GM21526 (cell line): ENCODE measurements around the gene SLC35E2B.
"Not testable (repeated sequence)": the region's sequence is repeated elsewhere in the genome, so short reads cannot be mapped to it uniquely, and the experiment has no call there.

Experiments
- ATAC-seq: cut with Tn5 transposase; IDR thresholded peaks from one replicate; pipeline ENCODE4 v1.9.1; 2021; ENCODE audit warnings: moderate library complexity; ENCODE audit not compliant: unreplicated experiment, low FRiP score

SLC35E2B gene

DNA sequence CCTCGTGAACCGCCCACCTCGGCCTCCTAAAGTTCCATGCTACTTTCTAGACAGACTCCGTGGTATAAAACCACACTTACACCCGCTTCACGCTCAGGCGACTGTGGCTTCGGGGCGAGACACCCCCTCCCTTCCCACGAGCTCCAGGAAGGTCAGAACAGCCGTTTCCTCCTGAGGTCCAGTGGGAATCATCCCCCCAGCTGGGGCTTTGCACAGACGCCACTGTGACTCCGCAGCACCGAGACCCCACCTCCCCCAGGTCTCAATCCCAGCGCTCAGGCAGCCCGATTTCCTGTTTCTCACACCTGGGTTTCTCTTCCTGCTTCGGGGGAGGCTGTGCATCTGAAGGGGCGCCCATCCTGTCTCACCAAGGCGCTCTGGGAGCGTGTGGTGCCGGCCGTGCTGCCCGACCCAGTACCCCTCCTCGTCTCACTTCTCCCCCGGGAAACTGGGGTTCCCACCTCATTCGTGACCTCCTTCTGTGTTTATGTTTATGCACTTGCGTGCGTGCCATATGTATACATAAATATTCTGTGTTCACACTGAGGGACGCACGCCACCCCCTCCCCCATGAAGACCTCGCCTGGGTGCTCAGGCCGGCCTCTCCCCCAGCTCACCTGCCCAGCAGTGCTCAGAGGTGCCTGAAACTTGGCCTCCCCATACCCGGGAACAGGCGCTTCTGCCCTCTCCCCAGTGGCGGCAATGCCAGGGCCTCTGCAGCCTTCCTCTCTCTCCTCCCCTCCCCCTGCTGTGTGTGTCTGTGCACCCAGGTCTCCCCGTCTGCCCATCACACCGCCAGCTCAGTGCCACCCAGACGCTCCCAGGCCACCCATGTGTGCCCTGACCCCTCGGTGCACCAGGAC is 14.6 kb downstream of the SLC35E2B start:
- peak; percentile 57 for ATAC-seq

DNA sequence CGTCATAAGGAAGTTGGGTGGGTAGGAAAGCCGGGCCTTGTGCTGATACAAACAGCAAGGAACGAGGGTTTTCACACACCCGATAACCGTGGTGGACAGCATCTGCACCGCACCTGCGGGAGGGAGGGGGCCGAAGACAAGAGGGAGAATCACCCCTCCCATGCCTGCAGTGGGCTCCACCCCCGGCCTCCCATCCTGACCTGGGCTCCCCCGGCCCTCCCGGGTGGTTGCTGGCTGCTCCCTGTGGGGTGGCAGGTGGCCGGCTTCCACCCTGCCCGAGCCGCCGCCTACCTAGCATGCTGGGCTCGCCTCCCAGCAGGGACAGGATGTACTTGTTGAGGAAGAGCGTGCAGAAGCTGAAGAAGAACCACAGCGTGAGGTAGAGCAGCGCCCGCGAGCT is 16.5 kb downstream of the SLC35E2B start:
- ATAC-seq, result not testable (repeated sequence)

DNA sequence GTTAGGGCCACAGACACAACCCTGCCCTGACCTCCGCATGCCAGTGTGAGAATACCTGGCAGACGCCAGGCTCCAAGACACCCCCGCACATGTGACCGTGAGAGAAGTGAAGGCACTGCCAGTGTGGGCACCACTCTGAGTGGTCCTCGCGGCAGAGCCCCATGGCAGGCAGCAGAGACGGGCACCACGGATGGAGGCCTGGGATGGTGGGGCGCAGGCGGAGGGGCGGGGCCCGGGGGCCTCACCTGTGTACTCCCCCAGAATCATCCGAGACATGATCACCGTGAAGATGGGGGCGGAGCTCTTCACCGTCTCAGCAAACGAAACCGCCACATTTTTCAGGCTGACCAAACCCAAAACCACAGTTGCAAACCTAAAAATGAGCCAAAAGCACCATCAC is 17.4 kb downstream of the SLC35E2B start:
- not testable (repeated sequence) for ATAC-seq

DNA sequence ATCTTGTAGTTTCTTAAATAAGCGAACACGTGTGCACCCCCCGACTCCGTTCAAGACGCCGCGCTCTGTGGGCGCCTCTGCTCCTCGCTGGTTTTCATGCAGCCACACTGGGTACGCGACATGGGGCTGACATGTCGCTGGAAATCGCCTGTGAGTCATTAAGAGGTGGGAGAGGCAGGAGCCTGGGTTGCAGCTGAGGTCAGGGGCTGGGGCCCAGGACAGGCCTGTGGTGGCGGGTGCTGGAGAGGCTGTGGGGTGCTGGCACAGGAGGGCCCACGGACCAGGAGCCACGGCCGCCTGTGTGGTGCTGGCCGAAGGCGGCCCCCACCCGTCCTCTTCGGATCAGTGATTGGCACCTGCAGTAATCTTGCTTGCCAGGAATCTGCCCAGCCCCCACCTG is 17.8 kb downstream of the SLC35E2B start:
- ATAC-seq, result not testable (repeated sequence)

- no peak for ATAC-seq
Observed at GRCh38 chr1:1672181-1672965, 20.2 kb downstream of the SLC35E2B start.

GRCh38 chr1:1671365-1672119 is 21.1 kb downstream of the SLC35E2B start:
- ATAC-seq, result no peak

DNA sequence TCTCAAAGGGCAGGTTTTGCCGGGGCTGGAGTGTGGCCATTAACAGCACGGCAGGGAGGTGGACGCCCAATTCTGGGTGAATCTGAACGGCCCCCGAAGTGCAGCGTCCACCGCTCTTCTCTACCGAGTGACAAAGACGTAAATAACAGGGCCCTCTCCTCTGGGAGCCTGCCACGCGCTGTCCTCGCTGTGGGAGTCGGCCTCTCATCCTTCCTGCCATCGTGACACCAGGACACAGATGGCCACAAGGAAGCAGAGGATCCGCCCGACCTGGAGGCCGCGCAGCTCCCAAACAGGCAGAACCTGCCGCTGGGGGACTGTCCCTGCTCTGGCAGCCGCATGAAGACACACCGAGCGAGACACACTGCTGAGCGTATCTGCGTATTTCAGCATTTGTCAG is 21.7 kb downstream of the SLC35E2B start:
- no peak for ATAC-seq

- ATAC-seq, result no peak
Observed at GRCh38 chr1:1669468-1670440, 22.8 kb downstream of the SLC35E2B start.

- no peak for ATAC-seq
Observed at GRCh38 chr1:1666526-1666925, 26.1 kb downstream of the SLC35E2B start.

- no peak for ATAC-seq
Observed at GRCh38 chr1:1665815-1666251, 26.8 kb downstream of the SLC35E2B start.

- ATAC-seq, result no peak
Observed at GRCh38 chr1:1664941-1665814, 27.4 kb downstream of the SLC35E2B start.

DNA sequence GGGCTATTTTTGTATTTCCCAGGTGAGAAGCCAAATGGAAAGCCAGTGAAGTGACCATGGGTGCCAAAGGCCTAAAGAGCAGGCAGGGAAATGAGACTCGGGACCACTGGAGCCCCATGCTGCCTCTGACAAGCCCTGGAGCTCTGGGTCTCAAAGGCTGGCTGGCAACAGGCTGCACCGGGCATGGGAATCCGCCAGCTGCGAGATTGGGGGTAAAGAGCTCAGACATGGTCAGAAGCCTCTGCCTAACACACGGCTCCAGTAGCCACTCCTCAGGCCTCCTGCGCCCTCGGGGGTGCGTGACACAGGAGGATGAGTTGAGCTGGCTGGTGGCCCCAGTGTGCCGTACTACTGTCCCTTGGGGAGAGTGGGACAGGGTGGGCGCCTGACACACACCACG is 28.3 kb downstream of the SLC35E2B start:
- not testable (repeated sequence) for ATAC-seq

DNA sequence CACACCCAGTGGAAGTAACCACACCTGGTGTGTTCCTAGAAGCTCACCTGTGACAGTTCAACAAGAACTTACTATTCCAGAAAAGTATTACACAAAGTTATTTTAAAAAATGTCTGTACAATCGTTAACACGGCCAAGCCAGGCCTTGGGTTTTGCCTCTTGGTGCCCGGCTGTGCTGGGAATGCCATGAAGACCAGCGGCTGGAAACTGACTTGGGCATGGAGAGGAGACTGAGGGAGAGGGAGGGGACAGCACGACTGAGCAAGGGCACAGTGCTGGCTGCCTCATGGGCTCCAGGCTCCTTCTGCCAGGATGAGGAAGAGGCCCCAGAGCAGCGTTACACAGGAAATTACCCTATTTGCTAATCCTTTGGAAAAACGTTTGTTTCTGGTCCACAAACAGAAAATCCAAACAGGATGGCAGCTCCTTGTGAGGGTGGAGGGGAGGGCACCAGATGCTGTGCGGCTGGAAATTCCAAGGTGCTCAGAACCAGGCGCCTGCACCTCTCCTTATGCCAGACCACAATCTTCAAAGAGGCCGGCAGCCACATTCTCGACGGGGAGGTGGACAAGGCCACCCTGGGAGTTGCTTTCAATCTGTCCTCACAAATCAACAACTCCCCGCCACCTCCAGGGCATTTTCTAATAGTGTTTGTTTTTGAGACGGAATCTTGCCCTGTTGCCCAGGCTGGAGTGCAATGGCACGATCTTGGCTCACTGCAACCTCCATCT is 29.6 kb downstream of the SLC35E2B start:
- ATAC-seq, result not testable (repeated sequence)

DNA sequence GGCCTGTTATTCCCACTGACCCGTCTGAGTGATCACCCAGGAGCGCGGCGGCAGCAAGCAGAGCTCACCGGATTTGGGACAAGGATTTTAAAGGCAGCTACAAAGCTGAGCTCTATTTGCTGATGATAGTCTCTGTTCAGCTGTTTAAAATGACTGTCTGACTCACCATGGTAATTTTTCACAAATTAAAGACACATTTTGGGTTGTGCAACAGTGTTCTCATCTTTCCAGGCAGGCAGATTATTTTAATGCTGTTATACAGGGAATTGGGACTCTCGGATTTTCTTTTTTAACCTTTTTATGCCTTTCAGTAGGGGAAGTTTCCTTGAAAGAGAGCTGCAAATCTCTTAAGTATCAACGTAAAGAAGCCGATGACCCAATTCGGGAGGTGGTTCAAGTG is 30.2 kb downstream of the SLC35E2B start:
- not testable (repeated sequence) for ATAC-seq

DNA sequence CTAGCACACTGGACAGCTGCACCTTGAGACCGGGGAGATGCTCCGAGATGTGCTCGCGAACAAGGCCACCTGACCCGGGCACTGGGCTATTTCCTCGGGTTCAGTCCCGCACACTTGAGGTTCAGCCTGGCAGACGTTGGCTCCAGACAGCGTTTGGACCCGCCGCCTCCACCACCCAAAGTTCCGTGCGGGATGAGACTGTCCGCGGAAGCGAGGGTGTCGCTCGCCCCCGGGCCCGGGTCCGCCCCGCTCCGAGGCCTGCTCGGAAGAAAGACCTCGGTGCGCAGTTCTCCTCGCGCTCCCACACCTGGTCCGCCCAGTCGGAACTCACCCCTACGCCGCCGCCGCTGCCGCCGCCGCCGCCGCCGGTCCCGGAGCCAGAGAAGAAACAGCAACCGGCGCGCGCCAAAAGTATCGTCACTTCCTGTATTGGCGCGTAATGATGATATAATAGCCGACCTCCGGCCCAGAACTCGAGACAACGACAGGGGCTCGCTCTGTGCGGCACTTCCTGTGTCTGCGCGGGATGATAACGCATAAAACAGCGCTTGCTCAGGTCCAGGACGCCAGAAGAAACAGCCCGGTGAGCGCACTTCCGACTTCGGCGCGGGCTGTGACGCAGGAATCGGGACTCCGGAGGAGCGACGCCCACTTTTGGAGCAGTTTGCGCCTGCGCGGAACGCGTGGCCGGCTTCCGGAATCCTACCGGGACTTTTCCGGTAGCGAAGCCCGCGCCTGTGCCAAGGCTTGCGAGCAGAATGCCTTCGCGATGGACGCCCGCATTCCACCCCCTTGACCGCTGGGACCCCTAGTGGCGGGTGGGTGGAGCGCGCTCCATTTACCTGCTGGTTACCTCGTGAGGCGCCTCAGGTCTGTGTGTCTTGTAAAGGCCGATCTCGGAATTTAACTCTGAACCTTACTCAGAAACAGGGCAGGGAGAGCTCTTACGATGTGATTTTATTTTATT is 33.7 kb downstream of the SLC35E2B start, which contains the start of gene CDK11B:
Gene CDK11B (minus strand): TSS at position 422 of the 967 bp plus-strand sequence. CDS start 1,519 bp downstream, outside the sequence.
- peak; percentile 82 for ATAC-seq

DNA sequence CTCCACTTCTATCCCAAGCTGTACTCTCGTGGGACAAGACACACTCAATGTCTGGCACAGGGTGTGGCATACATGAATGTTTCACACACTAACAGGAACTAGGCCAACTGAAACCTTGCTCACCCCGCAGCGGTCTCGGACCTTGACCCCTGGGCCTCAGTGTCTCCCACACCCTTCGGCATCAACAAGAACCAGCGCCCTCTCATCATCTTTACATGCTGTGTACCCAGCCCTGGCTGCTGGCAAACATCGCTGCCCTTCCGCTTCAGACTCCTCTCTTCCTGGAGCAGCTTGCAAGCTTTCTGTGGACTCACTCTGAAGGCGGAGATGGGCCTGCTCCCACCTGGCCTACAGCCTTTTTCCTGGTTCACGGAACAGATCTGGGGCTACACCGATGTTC is 44.3 kb downstream of the SLC35E2B start:
- ATAC-seq, result not testable (repeated sequence)
